GM19043 (cell line): ENCODE results near the gene TCAF1.

Experiments used
- ATAC-seq: cut with Tn5 transposase; IDR thresholded peaks from one replicate; pipeline ENCODE4 v1.9.1; 2021; ENCODE audit warnings: low read depth; ENCODE audit not compliant: unreplicated experiment

Gene TCAF1

GRCh38 chr7:143901668-143902331 lies at the start of gene TCAF1:
TCAF1 (minus strand) TSS chr7:143902176; CDS start chr7:143876608, 25,568 bp downstream.
- ATAC-seq, result peak; percentile 91

GRCh38 chr7:143948733-143949132 lies 46.8 kb upstream of the TCAF1 start:
- no peak for ATAC-seq

- no peak for ATAC-seq
Measured at GRCh38 chr7:143947111-143947510, 45.1 kb upstream of the TCAF1 start.

GRCh38 chr7:143945423-143945822 lies 43.4 kb upstream of the TCAF1 start:
- no peak for ATAC-seq

- no peak for ATAC-seq
Measured at GRCh38 chr7:143938379-143939243, 36.6 kb upstream of the TCAF1 start.

GRCh38 chr7:143936087-143937009 lies 34.4 kb upstream of the TCAF1 start:
- ATAC-seq, result no peak

- ATAC-seq, result no peak
Measured at GRCh38 chr7:143934526-143935325, 32.8 kb upstream of the TCAF1 start, which contains the start of gene OR2F2. OR2F2 (plus strand) TSS chr7:143935233; CDS start chr7:143935233, 0 bp downstream.

GRCh38 chr7:143931739-143932138 lies 29.8 kb upstream of the TCAF1 start:
- no peak for ATAC-seq

- ATAC-seq, result no peak
Measured at GRCh38 chr7:143929224-143929920, 27.4 kb upstream of the TCAF1 start.

- no peak for ATAC-seq
Measured at GRCh38 chr7:143924851-143925250, 22.9 kb upstream of the TCAF1 start.

- no peak for ATAC-seq
Measured at GRCh38 chr7:143914938-143915652, 13.1 kb upstream of the TCAF1 start.

- no peak for ATAC-seq
Measured at GRCh38 chr7:143913945-143914615, 12.1 kb upstream of the TCAF1 start.

- no peak for ATAC-seq
Measured at GRCh38 chr7:143910473-143911248, 8.7 kb upstream of the TCAF1 start.

- ATAC-seq, result no peak
Measured at GRCh38 chr7:143909863-143910262, 7.9 kb upstream of the TCAF1 start.

- no peak for ATAC-seq
Measured at GRCh38 chr7:143908120-143908519, 6.1 kb upstream of the TCAF1 start.

- no peak for ATAC-seq
Measured at GRCh38 chr7:143906895-143907294, 4.9 kb upstream of the TCAF1 start.

- ATAC-seq, result no peak
Measured at GRCh38 chr7:143906151-143906550, 4.2 kb upstream of the TCAF1 start.
